Vagina (tissue), 2 donors: ENCODE results near the gene RTL1.

Experiments
- CTCF ChIP-seq, 3 experiments: fragments of 450-650 bp in 2 of 3; fragments of 200-600 bp in 1 of 3; sonication (generic) in 1 of 3; IDR thresholded peaks; one replicate each; pipeline ENCODE4 v1.5.1; 2017 to 2019; ENCODE audit warnings: antibody characterized with exemption in 3 of 3, mild to moderate bottlenecking in 2 of 3, moderate library complexity in 2 of 3
- POLR2A ChIP-seq, 2 donors: fragments of 450-650 bp; IDR thresholded peaks; one replicate each; pipeline ENCODE4 v1.6.1; 2017; ENCODE audit warnings: antibody characterized with exemption in 2 of 2, mild to moderate bottlenecking in 2 of 2, moderate library complexity in 2 of 2

- TF ChIP-seq CTCF (IDR thresholded peaks at IDR 0.05) (no peak), POLR2A (IDR thresholded peaks at IDR 0.05) (no peak)
Observed at GRCh38 chr14:100887728-100888335, 15.7 kb downstream of the RTL1 start.
